HCT116 (cell line): Measurements from ENCODE around the gene PALMD. TPM values are rescaled to one million over a fixed set of nuclear protein-coding genes. Genes with fewer than 3 reads are reported as not detected.

Experiments used
- ATAC-seq: fragments of 200-7000 bp; cut with Tn5 transposase; 2 replicates; pipeline ENCODE4 v1.9.1; 2020; ENCODE audit warnings: mild to moderate bottlenecking, moderate library complexity
- BruUV-seq: library from RNA; stranded (reverse); fragments of 400-500 nt; replicated peaks from 2 replicates; lab custom pipeline; 2021; lab: Mats Ljungman, UMichigan
- CTCF ChIA-PET: fragments of 300-600 bp; sonication (Branson Sonifier 250); formaldehyde crosslinking; loops from one replicate; lab custom pipeline; 2021; ENCODE audit warnings: antibody characterized with exemption; lab: Charles Lee
- POLR2A ChIA-PET: fragments of 300-600, 350-600 bp; sonication (Branson Sonifier 250); formaldehyde crosslinking; loops from one replicate; lab custom pipeline; 2021; ENCODE audit warnings: antibody characterized with exemption; lab: Charles Lee
- RAD21 ChIA-PET, 2 experiments: fragments of 300-600 bp; sonication (Branson Sonifier 250); formaldehyde crosslinking; loops; one replicate each; lab custom pipeline; 2023; ENCODE audit warnings: low total read pairs in 2 of 2; ENCODE audit not compliant: uncharacterized antibody in 2 of 2, unreplicated experiment in 2 of 2, low non-redundant PET in 1 of 2; lab: Charles Lee
- DNase-seq: peaks from one replicate; pipeline ENCODE4 v3.0.0-alpha.2; 2010; ENCODE audit warnings: low read depth, low spot score
- H2AFZ ChIP-seq: fragments of 200-600 bp; shearing (Covaris generic), sonication (generic); 2 replicates; pipeline ENCODE4 v1.6.1; 2017; ENCODE audit warnings: low read depth, mixed run types, mixed read lengths, antibody characterized with exemption, low read length; ENCODE audit not compliant: poor library complexity, severe bottlenecking
- H3K27ac ChIP-seq: 2 replicates; pipeline ENCODE4 v1.5.1; 2012; ENCODE audit warnings: low read depth, low read length
- H3K27me3 ChIP-seq: fragments of 200-600 bp; sonication (generic); 2 replicates; pipeline ENCODE4 v1.6.1; 2016; ENCODE audit warnings: mixed run types, low read length, mixed read lengths; ENCODE audit not compliant: insufficient read depth
- H3K36me3 ChIP-seq, 2 experiments: fragments of 200-500 bp in 1 of 2; fragments of 200-600 bp in 1 of 2; sonication (Bioruptor generic) in 1 of 2; sonication (generic) in 1 of 2; 2 replicates each; pipeline versions ENCODE4 v1.5.1 to v1.6.1; 2014 to 2016; ENCODE audit warnings: low read length in 2 of 2, inconsistent platforms in 1 of 2, mixed read lengths in 1 of 2, mixed run types in 1 of 2; ENCODE audit not compliant: insufficient read depth in 2 of 2, control insufficient read depth in 1 of 2
- H3K4me1 ChIP-seq, 2 experiments: fragments of 200-600 bp in 1 of 2; sonication (generic) in 1 of 2; 2 replicates each; pipeline versions ENCODE4 v1.5.1 to v1.6.1; 2012 to 2017; ENCODE audit warnings: low read length in 2 of 2, inconsistent platforms in 1 of 2, mild to moderate bottlenecking in 1 of 2, mixed read lengths in 1 of 2, mixed run types in 1 of 2, moderate library complexity in 1 of 2; ENCODE audit not compliant: insufficient read depth in 2 of 2, control insufficient read depth in 1 of 2
- H3K4me2 ChIP-seq: fragments of 200-600 bp; sonication (generic); 2 replicates; pipeline ENCODE4 v1.6.1; 2017; ENCODE audit warnings: mixed run types, low read length, mixed read lengths
- H3K4me3 ChIP-seq, 2 experiments: fragments of 200-600 bp in 1 of 2; sonication (generic) in 1 of 2; replicated peaks in 1 of 2; 2 replicates each; pipeline ENCODE4 v1.5.1; 2011 to 2016; ENCODE audit warnings: low read length in 2 of 2, control low read depth in 1 of 2, low read depth in 1 of 2, mild to moderate bottlenecking in 1 of 2, mixed read lengths in 1 of 2, mixed run types in 1 of 2
- H3K79me2 ChIP-seq: fragments of 200-600 bp; sonication (generic); 2 replicates; pipeline ENCODE4 v1.6.1; 2017; ENCODE audit warnings: mild to moderate bottlenecking, mixed run types, low read length, moderate library complexity, mixed read lengths; ENCODE audit not compliant: insufficient read depth
- H3K9ac ChIP-seq: fragments of 200-600 bp; sonication (generic); 2 replicates; pipeline ENCODE4 v1.6.1; 2016; ENCODE audit warnings: low read length, mixed read lengths
- H3K9me2 ChIP-seq: fragments of 200-600 bp; sonication (generic), shearing (Covaris generic); 2 replicates; pipeline ENCODE4 v1.6.1; 2017; ENCODE audit warnings: mixed run types, mild to moderate bottlenecking, moderate library complexity; ENCODE audit not compliant: insufficient read depth
- H3K9me3 ChIP-seq, 2 experiments: fragments of 200-500 bp in 1 of 2; fragments of 200-600 bp in 1 of 2; sonication (Bioruptor generic) in 1 of 2; sonication (generic) in 1 of 2; 2 replicates each; pipeline ENCODE4 v1.6.1; 2014 to 2017; ENCODE audit warnings: low read length in 2 of 2, mixed read lengths in 2 of 2, inconsistent platforms in 1 of 2, low read depth in 1 of 2, mild to moderate bottlenecking in 1 of 2, mixed run types in 1 of 2, moderate library complexity in 1 of 2; ENCODE audit not compliant: control insufficient read depth in 1 of 2, insufficient read depth in 1 of 2
- H4K20me1 ChIP-seq: fragments of 200-600 bp; sonication (generic), shearing (Covaris generic); 2 replicates; pipeline ENCODE4 v1.6.1; 2017; ENCODE audit warnings: mixed run types, mild to moderate bottlenecking, moderate library complexity; ENCODE audit not compliant: insufficient read depth
- CBX3 ChIP-seq: IDR thresholded peaks from 2 replicates; pipeline ENCODE4 v1.6.1; 2012; ENCODE audit warnings: low read depth
- CEBPB ChIP-seq: IDR thresholded peaks from 2 replicates; pipeline ENCODE4 v1.6.1; 2012; ENCODE audit warnings: low read depth
- ELF1 ChIP-seq: IDR thresholded peaks from 2 replicates; pipeline ENCODE4 v1.6.1; 2012; ENCODE audit warnings: low read depth, borderline replicate concordance
- EZH2phosphoT487 ChIP-seq: fragments of 200-600 bp; IDR thresholded peaks from 2 replicates; pipeline ENCODE4 v1.6.1; 2018; ENCODE audit warnings: antibody characterized with exemption, borderline replicate concordance
- FOSL1 ChIP-seq: IDR thresholded peaks from 2 replicates; pipeline ENCODE4 v1.6.1; 2012; ENCODE audit warnings: low read depth
- POLR2AphosphoS5 ChIP-seq: IDR thresholded peaks from 2 replicates; pipeline ENCODE4 v1.6.1; 2011; ENCODE audit warnings: mild to moderate bottlenecking, low read depth, low read length, moderate library complexity
- RAD21 ChIP-seq: IDR thresholded peaks from 2 replicates; pipeline ENCODE4 v1.6.1; 2012; ENCODE audit warnings: low read depth, mild to moderate bottlenecking
- SIN3A ChIP-seq: IDR thresholded peaks from 2 replicates; pipeline ENCODE4 v1.6.1; 2012; ENCODE audit warnings: low read depth
- SP1 ChIP-seq: IDR thresholded peaks from 2 replicates; pipeline ENCODE4 v1.6.1; 2012; ENCODE audit warnings: low read depth
- SRF ChIP-seq: IDR thresholded peaks from 2 replicates; pipeline ENCODE4 v1.6.1; 2012; ENCODE audit warnings: low read depth
- TCF7L2 ChIP-seq: IDR thresholded peaks from 2 replicates; pipeline ENCODE4 v1.7.0; 2011; ENCODE audit warnings: borderline replicate concordance, inconsistent platforms; ENCODE audit not compliant: insufficient read depth, insufficient read length; ENCODE audit errors: extremely low read depth
- YY1 ChIP-seq: IDR thresholded peaks from 2 replicates; pipeline ENCODE4 v1.6.1; 2011; ENCODE audit warnings: low read length, low read depth, moderate library complexity, mild to moderate bottlenecking; ENCODE audit not compliant: insufficient replicate concordance; ENCODE audit errors: extremely low read depth
- ZFX ChIP-seq: fragments of 450-650 bp; IDR thresholded peaks from 2 replicates; pipeline ENCODE4 v1.6.1; 2017
- intact Hi-C: fragments of 100-400 bp; cut with micrococcal nuclease; formaldehyde crosslinking; loops from 2 replicates; pipeline ENCODE4 v1.10.0; 2022
- total RNA-seq: library from RNA; stranded (reverse); gene quantifications from one replicate; pipeline ENCODE4 v1.2.1, GENCODE V29; 2021; ENCODE audit not compliant: unreplicated experiment
- TF ChIP-seq, protein P1 (sequence below), 3 experiments: fragments of 200-600 bp in 1 of 3; sonication (generic) in 1 of 3; IDR thresholded peaks in 2 of 3; conservative IDR thresholded peaks in 1 of 3; 2 replicates each; pipeline ENCODE4 v1.5.1; 2012 to 2017; ENCODE audit warnings: low read depth in 2 of 3, low read length in 2 of 3, antibody characterized with exemption in 1 of 3, borderline replicate concordance in 1 of 3, control low read depth in 1 of 3, mild to moderate bottlenecking in 1 of 3, mixed read lengths in 1 of 3, mixed run types in 1 of 3, moderate library complexity in 1 of 3; ENCODE audit not compliant: insufficient read depth in 1 of 3
- TF ChIP-seq, protein P2 (sequence below): IDR thresholded peaks from 2 replicates; pipeline ENCODE4 v1.6.1; 2012
- TF ChIP-seq, protein P3 (sequence below): IDR thresholded peaks from 2 replicates; pipeline ENCODE4 v1.6.1; 2011; ENCODE audit warnings: mild to moderate bottlenecking, low read length, moderate library complexity; ENCODE audit not compliant: insufficient replicate concordance; ENCODE audit errors: extremely low read depth
- TF ChIP-seq, protein P4 (sequence below): IDR thresholded peaks from 2 replicates; pipeline ENCODE4 v1.6.1; 2012
- TF ChIP-seq, protein P5 (sequence below): IDR thresholded peaks from 2 replicates; pipeline ENCODE4 v1.6.1; 2012; ENCODE audit warnings: low read depth

PALMD gene
- total RNA-seq, 1 experiment from 2014 or later = 0.12 TPM

DNA sequence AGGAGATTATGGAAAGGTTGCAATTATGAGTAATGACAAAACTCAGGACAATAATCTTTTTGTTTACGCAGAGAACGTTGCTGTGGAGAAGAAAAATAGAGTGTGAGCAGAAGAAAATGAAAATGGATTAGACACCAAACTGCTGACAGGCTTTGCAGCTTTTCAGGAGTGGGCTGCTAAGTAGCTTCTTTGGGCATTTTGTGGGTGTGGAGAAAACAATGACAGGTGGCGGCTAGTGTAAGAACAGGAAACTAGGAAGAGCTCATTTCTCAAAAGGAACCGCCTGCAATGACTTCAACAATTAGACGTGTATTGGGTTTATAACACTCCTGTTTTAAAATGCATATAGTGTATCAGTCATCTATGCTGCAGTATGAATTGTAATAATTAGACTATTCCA lies 18.3 kb upstream of the PALMD start:
- Histone ChIP-seq H3K9me3 (no peaks in the 10 kb centered on the region), H3K27ac (no peak overlapping the region), H3K9me2 (no peaks in the 10 kb centered on the region), H3K36me3 (no peaks in the 10 kb centered on the region), H3K27me3 (no peaks in the 10 kb centered on the region), H3K9ac (no peak overlapping the region), H3K4me2 (no peak overlapping the region), H4K20me1 (no peaks in the 10 kb centered on the region), H3K4me3 (no peak overlapping the region), H3K4me1 (no peaks in the 10 kb centered on the region), H3K79me2 (no peaks in the 10 kb centered on the region), H2AFZ (no peak overlapping the region)
- RAD21 ChIA-PET = no interaction called here
- intact Hi-C loops = no loop called here
- TF ChIP-seq CEBPB (no peak), YY1 (no peak), SRF (no peak), CBX3 (no peak), RAD21 (no peak), POLR2AphosphoS5 (no peak), EZH2phosphoT487 (no peak), ELF1 (no peak), ZFX (no peak), SIN3A (no peak), SP1 (no peak), TCF7L2 (no peak), FOSL1 (no peak)
- TF ChIP-seq, protein P1, sequence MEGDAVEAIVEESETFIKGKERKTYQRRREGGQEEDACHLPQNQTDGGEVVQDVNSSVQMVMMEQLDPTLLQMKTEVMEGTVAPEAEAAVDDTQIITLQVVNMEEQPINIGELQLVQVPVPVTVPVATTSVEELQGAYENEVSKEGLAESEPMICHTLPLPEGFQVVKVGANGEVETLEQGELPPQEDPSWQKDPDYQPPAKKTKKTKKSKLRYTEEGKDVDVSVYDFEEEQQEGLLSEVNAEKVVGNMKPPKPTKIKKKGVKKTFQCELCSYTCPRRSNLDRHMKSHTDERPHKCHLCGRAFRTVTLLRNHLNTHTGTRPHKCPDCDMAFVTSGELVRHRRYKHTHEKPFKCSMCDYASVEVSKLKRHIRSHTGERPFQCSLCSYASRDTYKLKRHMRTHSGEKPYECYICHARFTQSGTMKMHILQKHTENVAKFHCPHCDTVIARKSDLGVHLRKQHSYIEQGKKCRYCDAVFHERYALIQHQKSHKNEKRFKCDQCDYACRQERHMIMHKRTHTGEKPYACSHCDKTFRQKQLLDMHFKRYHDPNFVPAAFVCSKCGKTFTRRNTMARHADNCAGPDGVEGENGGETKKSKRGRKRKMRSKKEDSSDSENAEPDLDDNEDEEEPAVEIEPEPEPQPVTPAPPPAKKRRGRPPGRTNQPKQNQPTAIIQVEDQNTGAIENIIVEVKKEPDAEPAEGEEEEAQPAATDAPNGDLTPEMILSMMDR (IDR thresholded peaks at IDR 0.05 in 2 of 3, conservative IDR thresholded peaks at IDR 0.05 in 1 of 3; ENCODE audit: borderline replicate concordance in 1 of 3, insufficient read depth in 1 of 3, low read depth in 2 of 3, low read length in 2 of 3) = no peak
- TF ChIP-seq, protein P2, sequence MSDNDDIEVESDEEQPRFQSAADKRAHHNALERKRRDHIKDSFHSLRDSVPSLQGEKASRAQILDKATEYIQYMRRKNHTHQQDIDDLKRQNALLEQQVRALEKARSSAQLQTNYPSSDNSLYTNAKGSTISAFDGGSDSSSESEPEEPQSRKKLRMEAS = no peak
- TF ChIP-seq, protein P3, sequence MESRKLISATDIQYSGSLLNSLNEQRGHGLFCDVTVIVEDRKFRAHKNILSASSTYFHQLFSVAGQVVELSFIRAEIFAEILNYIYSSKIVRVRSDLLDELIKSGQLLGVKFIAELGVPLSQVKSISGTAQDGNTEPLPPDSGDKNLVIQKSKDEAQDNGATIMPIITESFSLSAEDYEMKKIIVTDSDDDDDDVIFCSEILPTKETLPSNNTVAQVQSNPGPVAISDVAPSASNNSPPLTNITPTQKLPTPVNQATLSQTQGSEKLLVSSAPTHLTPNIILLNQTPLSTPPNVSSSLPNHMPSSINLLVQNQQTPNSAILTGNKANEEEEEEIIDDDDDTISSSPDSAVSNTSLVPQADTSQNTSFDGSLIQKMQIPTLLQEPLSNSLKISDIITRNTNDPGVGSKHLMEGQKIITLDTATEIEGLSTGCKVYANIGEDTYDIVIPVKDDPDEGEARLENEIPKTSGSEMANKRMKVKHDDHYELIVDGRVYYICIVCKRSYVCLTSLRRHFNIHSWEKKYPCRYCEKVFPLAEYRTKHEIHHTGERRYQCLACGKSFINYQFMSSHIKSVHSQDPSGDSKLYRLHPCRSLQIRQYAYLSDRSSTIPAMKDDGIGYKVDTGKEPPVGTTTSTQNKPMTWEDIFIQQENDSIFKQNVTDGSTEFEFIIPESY = no peak
- TF ChIP-seq, protein P4, sequence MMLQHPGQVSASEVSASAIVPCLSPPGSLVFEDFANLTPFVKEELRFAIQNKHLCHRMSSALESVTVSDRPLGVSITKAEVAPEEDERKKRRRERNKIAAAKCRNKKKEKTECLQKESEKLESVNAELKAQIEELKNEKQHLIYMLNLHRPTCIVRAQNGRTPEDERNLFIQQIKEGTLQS = no peak
- TF ChIP-seq, protein P5, sequence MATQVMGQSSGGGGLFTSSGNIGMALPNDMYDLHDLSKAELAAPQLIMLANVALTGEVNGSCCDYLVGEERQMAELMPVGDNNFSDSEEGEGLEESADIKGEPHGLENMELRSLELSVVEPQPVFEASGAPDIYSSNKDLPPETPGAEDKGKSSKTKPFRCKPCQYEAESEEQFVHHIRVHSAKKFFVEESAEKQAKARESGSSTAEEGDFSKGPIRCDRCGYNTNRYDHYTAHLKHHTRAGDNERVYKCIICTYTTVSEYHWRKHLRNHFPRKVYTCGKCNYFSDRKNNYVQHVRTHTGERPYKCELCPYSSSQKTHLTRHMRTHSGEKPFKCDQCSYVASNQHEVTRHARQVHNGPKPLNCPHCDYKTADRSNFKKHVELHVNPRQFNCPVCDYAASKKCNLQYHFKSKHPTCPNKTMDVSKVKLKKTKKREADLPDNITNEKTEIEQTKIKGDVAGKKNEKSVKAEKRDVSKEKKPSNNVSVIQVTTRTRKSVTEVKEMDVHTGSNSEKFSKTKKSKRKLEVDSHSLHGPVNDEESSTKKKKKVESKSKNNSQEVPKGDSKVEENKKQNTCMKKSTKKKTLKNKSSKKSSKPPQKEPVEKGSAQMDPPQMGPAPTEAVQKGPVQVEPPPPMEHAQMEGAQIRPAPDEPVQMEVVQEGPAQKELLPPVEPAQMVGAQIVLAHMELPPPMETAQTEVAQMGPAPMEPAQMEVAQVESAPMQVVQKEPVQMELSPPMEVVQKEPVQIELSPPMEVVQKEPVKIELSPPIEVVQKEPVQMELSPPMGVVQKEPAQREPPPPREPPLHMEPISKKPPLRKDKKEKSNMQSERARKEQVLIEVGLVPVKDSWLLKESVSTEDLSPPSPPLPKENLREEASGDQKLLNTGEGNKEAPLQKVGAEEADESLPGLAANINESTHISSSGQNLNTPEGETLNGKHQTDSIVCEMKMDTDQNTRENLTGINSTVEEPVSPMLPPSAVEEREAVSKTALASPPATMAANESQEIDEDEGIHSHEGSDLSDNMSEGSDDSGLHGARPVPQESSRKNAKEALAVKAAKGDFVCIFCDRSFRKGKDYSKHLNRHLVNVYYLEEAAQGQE = no peak
- ATAC-seq (no peak), DNase-seq (no peak)
- BruUV-seq = no TSS peak
- POLR2A ChIA-PET = no interaction called here
- CTCF ChIA-PET = no interaction called here
